HG02870 (cell line): Measurements from ENCODE around the gene UNK.

Source experiments
- ATAC-seq: cut with Tn5 transposase; IDR thresholded peaks from one replicate; pipeline ENCODE4 v1.9.1; 2021; ENCODE audit warnings: mild to moderate bottlenecking, moderate library complexity; ENCODE audit not compliant: unreplicated experiment

The UNK gene

GRCh38 chr17:75819116-75819515 is 34.5 kb downstream of the UNK start:
- no peak for ATAC-seq

DNA sequence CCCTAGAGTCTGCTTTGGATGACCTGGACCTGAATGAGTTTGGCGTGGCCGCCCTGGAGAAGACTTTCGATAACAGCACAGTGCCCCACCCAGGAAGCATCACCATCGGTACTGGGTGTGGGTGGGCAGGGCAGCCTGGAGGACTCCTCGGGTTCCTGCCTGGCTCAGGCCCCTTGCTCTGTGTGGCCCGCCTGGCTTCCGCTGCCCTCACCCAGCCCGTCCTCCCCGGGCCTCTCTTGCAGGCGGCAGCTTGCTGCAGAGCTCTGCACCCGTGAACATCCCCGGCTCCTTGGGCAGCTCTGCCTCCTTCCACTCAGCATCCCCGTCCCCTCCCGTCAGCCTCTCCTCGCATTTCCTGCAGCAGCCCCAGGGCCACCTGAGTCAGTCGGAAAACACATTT is 35.1 kb downstream of the UNK start:
- ATAC-seq: no peak

GRCh38 chr17:75820094-75821080 is 35.8 kb downstream of the UNK start:
- no peak for ATAC-seq

GRCh38 chr17:75821552-75821951 is 36.9 kb downstream of the UNK start:
- no peak for ATAC-seq

GRCh38 chr17:75822119-75822799 is 37.7 kb downstream of the UNK start:
- no peak for ATAC-seq

- no peak for ATAC-seq
Measured at GRCh38 chr17:75822800-75823166, 38.2 kb downstream of the UNK start.

DNA sequence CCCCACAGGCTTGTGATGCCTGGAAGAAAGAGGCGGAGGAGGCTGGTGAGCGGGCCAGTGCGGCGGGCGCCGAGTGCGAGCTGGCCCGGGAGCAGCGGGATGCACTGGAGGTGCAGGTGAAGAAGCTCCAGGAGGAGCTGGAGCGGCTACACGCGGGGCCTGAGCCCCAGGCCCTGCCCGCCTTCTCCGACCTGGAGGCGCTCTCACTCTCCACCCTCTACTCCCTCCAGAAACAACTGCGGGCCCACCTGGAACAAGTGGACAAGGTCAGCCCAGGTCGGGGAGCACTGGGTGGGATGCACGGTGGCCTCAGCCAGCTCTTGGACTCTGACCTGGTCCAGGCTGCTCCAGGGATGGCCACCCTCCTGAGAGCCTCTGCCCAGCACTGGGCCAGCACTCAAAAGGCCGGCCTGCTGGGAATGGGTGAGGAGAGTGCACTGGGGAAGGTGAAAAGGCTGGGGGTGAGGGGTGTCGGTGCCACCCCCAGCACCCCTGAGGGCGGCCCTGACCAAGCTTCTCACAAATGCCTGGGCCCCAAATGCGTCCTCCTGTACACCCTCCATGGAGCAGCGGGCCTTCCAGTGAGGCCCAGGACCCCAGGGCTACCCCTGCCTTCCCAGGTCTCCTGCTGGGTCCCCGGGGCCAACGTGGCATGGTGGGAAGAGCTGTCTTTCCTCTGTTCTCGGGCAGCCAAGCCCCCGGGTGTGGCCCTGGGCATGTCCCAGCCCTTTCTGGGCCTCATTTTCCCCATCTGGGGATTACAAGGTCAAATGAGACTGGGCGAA is 38.8 kb downstream of the UNK start:
- no peak for ATAC-seq

DNA sequence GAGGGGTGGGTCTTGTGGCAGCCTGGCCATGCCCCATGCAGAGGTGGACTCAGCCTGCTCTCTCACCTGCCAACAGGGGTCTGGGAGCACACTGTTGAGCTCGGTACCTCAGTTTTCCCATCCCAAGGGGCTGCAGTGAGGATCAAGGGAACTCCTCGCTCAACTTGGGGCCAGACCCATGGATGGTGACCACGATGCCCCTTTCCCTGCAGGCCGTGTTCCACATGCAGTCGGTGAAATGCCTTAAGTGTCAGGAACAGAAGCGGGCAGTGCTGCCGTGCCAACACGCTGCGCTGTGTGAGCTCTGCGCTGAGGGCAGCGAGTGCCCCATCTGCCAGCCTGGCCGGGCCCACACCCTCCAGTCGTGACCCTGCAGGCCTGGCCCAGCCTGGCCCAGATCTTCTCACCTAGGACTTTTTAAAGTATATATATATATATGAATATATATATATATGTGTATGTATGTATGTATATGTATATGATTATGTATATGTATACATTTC is 39.5 kb downstream of the UNK start:
- no peak for ATAC-seq

DNA sequence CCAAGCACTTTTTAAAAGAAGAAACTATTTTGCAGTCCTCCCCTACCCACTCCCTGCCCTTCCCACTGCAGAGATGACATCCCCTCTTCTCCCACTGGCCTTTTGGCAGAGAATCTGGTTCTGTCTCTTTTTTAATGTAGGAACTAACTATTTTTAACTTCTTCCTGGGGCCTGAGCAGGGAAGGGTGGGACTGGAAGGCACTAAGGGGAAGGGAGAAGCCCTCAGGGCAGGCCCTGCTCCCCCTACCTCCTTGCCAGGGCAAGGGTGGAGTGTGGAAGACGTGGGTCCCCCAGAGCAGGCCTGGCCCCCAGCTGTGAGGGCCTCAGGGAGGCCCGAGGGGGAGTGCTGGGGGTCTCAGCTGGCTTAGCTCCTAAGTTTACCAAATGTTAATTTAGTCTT is 40.1 kb downstream of the UNK start:
- no peak for ATAC-seq

GRCh38 chr17:75825149-75825552 is 40.5 kb downstream of the UNK start:
- no peak for ATAC-seq

- ATAC-seq: no peak
Measured at GRCh38 chr17:75825748-75826370, 41.3 kb downstream of the UNK start.

DNA sequence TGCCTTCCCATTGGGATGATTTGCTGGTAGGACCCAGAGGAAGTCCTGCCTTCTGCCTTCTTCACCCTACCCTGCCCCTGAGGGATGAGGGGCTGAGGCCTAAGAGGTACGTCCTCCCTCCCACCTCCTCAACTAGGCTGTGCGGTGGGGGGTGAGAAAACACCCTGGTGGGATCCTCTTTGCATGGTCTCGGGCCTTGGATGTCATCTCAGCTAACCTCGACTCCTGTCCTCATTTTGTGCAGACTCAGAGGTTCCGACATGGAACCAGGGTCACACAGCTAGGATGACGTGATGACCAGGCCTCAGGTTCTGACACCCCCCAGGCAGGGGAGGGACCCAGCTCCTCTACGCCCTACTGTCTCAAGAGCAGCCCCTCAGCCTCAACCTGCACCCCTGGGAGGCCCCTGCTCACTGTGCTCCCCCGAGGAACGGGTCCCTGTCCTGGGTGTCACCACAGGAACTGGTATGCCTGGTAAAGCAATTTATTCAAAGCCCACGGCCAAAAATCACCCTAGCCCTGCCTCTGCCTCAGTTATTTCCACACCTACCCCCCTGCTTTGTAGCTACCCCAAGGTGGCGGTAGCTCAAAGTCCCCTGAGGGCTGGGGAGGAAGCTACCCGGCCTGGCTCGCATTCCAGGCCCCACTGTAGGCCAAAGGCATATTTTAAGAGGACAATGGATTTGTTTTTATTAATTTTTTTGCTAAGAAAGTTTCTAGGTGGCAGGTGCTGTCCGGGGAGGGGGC is 42.1 kb downstream of the UNK start:
- ATAC-seq: no peak

DNA sequence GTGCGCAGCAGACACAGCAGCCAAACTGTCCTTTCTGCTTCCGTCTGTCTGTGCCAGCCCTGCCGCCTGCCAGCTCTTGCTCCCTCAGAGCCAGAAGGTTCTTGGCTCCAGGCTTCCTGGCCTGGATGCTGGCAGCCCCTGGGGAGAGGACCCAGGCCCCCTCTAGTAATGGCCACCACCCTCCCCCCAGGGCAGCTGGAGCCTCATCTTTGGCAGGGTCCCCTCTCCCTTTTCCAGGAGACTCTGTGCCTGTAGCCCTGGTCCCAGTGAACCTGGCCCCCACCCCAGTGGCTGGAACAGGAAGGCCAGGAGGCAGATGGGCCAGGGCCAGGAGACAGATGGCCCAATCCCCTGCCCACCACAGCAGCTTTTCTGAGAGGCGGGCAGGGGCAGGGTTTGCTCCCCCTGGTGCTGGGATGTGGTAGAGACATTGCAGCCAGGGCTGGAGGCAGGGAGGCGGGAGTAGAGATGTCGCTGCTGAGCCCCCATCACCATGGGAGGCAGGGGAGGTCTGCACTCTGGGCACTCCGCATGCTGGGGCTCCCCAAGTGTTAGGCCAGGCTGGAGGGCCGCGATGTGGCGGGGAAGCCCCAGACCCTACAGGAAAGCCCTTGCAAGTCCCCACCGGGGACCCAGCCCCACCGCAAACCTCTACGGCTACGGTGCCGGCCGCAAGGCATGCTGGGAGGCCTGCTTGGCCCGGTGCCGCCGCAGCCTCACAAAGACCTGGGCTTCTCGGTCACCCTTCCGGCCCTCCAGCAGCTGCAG is 42.9 kb downstream of the UNK start:
- no peak for ATAC-seq

DNA sequence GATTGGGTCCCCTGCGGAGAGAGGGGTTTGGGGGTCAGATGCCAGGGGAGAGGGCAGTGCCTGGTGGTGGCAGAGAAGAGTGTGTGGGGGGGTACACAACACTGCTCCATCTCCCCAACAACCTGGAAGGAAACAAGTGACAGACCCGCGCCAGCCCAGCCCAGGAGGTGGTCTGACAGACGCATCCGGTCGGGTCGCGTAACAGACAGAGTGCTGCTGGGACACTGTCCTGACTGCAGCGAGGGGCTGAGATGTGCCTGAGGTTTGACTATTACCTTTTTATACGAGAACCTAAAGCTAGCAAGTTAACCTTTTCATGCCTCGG is 43.4 kb downstream of the UNK start:
- no peak for ATAC-seq

- no peak for ATAC-seq
Measured at GRCh38 chr17:75828741-75829140, 44.1 kb downstream of the UNK start.

- ATAC-seq: no peak
Measured at GRCh38 chr17:75829747-75830146, 45.1 kb downstream of the UNK start.

DNA sequence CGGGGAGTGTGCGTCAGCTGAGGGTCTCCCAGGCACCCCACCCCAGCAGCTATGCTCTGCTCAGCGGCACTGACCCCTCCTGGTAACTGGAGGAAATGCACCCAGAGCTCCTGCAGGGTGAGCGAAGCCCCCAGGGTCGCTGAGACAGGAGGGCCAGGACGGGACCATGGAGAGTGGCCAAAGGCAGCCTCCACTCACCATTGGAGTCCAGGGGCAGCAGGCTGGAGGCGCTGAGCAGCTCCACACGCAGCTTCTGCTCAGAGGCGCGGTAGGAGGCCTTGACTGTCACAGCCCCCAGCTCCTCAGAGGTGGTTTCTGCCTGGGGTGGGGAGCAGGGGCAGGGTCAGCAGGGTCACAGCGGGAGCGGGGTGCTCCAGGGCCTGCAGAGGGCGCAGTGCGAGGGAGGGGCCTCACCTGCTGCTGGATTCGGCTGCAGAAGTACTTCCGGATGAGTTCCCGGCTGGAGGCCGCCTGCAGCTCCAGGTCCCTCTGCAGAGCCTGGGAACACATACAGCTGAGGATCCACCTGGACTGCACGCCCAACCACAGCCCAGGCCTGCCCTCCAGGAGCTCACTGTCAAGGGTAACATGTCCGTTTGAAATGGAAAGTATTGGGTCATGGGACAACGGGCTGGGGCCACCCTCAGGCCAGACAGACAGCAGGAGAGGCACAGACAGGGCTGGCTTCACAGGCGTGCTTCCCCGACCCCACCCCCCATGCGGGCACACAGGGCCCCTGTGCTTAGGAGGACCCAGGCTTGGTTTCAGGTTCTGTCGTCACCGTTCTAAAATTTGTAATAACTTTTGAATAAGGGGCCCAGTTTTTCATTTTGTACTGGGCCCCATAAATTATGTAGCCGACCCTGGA is 45.8 kb downstream of the UNK start:
- no peak for ATAC-seq

DNA sequence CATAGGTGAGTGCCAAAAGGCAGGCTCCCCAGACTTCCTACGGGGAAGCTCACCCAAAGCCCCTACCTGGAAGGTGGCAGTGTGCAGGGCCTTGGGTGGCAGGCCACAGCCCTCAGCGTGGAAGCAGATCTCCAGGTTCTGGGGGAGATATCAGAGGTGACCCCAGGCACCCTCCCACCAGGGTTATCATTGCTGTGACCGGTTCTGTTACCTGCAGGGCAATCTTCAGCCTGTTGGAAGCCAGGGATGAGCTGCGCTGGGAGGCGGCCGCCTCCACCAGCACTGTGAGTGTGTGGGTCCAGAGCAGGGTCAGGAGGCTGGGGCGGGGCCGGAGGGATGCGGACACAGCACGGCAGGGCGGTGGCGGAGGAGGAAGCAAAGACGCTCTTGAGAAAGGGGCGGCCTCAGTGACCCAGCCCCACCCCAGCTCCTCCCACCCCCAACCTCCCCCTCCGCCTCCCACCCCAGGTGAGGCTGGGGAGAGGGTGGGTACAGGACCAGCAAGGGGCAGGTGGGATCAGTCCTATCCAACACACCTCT is 46.5 kb downstream of the UNK start:
- no peak for ATAC-seq
